Stimulated activated CD8-positive, alpha-beta memory T cell treated with anti-CD3 and anti-CD28 coated beads, Interleukin-7, amount 100 ng/mL, for 1 hour (primary cell): ENCODE data around the gene PLD3.
"Not testable (repeated sequence)": the region's sequence is repeated elsewhere in the genome, so short reads cannot be mapped to it uniquely, and the experiment has no call there.

ENCODE experiments used
- DNase-seq, 2 donors: peaks; one replicate each; pipeline ENCODE4 v3.0.0-alpha.2; 2020; ENCODE audit warnings: low read depth in 2 of 2

PLD3 gene

GRCh38 chr19:40365010-40365409, 16.5 kb downstream of the PLD3 start:
- no peak for DNase-seq

DNA sequence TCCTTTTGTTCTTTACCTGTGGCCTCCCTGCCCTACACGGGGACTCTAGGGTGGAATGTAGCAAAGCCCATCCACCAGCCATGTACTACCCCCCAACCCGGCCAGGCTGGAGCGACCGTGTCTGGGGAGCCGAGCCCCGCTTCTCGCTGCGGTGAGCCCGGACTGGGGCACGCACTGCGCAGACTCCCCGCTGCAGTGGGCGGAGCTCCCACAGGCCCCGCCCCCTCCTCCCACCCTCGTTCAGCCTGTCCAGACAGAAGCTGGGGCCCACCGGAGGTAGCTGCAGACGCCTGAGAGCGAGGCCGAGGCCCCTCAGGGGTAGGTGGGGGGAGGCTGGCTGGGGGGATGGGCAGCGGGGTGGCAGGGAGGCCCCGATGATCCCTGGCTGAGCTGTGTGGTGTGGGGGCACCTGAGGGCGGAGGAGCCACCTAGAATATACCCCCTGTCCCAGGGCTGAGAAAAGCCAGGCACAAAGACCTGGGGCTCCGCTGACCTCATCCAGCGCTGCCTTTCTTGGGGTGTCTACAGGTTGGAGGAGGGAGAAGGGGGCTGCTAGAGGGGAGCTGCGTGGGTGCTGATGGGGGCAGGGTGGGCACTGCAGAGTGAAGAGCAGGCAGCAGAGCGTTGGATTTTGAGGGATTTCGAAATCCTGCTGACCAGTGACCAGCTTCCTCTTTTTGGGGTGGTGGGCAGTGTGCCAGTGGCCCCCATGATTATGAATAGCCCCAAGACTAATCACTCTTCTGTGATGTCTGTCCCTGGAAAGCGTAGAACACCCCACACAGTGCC, 17.3 kb downstream of the PLD3 start:
- peak in 1 of 2 donors; percentile 6 for DNase-seq

- no peak for DNase-seq
These were observed 18.4 kb downstream of the PLD3 start for GRCh38 chr19:40366697-40367561.

DNA sequence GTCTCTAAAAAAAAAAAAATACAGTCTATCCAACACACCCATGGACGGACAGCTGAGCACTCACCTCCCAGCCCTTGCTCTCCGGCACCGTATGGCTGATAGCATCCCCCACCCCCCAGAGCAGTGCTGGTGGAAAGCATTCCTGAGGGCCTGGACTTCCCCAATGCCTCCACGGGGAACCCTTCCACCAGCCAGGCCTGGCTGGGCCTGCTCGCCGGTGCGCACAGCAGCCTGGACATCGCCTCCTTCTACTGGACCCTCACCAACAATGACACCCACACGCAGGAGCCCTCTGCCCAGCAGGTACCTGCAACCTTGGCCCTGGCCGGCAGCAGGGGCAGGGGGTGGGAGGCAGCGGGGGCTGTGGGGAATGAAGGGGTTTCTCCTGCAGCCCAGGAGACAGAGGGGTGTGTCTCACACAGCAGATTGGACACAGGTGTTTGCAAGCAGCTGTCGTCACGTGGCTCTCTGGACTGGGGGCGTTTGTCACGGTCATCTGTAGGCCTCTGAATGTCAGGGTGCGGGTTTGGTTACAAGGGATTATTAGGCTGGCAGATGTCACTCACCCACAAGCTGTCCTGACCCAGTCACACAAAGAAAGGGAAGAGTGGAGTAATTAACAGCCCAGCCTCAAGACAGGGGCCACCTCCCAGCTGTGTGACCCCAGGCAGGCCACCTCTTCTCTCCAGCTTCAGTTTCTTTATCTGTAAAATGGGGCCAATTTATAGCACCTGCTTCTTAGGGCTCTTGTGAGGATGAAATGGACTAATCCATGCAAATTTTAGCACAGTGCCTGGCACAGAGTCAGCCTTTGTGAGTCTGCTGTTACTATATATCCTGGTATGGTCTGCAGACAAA, 19.3 kb downstream of the PLD3 start:
- DNase-seq = no peak

GRCh38 chr19:40369797-40370196, 21.3 kb downstream of the PLD3 start:
- DNase-seq = no peak

GRCh38 chr19:40370253-40370652, 21.8 kb downstream of the PLD3 start:
- DNase-seq = not testable (repeated sequence)

DNA sequence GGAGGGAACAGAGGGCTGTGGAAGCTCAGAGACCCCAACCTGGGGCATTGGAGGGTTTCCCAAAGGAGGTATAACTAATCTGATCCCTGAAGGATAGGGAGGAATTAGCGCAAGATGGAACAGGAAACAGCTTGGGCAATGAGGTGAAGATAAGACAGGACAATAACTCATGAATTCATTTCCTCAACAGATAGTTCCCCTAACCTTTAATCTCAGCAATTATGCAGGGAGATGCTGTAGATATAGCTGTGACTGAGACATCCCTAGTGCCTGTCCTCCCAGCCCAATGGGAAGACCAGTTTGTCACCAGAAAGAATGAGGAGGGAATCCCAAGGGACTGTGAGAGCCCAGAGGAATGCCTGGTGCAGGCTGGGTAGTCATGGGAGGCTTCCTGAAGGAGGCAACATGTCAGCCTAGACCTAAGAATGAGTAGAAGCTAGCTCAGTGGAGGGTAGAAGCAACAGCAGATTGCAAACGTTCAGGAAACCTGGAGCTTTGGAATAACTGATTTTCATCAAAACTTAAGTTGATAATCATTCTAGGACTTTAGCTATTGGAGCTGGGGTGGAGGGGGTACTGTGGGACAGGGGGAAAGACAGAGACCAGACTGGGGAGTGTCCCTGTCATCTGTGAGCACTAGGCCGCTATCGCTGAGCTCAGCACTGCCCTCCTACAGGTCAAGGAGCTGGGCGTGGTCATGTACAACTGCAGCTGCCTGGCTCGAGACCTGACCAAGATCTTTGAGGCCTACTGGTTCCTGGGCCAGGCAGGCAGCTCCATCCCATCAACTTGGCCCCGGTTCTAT, 22.7 kb downstream of the PLD3 start:
- no peak for DNase-seq

- no peak for DNase-seq
These were observed 23.3 kb downstream of the PLD3 start for GRCh38 chr19:40371802-40372122.

DNA sequence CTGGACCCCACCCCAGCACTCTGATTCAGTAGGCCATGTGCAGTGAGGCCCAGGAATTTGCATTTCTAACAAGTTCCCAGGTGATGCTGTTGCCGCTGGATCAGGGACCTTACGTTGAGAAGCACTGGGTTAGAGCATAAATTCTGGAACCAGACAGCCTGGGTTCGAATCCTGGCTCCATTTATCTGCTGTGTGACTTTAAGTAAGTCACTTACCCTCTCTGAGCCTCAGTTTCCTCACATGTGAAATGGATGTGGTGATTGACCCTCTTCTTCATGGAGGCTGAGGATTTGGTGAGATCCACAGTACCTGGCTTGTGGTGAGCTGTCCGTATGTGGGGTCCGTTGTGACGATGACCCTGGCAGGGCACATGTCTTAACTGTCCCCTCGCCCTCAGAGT, 25.6 kb downstream of the PLD3 start:
- DNase-seq = no peak

- no peak for DNase-seq
These were observed 27.9 kb downstream of the PLD3 start for GRCh38 chr19:40376286-40376862.

DNA sequence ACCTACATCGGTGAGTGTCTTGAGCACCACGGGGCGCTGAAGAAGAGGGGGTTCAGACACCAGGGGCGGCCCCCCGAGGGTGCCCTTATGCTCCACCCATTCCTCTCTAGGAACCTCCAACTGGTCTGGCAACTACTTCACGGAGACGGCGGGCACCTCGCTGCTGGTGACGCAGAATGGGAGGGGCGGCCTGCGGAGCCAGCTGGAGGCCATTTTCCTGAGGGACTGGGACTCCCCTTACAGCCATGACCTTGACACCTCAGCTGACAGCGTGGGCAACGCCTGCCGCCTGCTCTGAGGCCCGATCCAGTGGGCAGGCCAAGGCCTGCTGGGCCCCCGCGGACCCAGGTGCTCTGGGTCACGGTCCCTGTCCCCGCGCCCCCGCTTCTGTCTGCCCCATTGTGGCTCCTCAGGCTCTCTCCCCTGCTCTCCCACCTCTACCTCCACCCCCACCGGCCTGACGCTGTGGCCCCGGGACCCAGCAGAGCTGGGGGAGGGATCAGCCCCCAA, 29.4 kb downstream of the PLD3 start:
- no peak for DNase-seq

DNA sequence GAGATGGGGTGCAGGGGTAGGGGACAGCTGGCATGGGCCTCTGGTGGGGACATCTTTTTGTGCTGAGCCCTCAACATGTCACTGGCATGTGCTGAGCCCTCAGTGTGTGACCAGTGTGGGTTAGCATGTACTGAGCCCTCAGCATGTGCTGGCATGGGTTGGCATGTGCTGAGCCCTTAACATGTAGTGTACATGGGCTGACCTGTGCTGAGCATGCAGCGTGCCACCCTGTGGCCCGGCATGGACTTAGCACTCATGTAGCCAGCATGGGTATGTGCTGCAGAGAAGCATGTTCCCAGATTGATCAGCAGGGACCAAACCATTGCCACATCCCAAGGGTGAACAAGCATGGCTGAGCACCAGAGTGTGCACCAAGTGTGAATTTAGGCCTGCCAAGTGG, 30.0 kb downstream of the PLD3 start:
- no peak for DNase-seq

- no peak for DNase-seq
These were observed 31.1 kb downstream of the PLD3 start for GRCh38 chr19:40379446-40380198.

DNA sequence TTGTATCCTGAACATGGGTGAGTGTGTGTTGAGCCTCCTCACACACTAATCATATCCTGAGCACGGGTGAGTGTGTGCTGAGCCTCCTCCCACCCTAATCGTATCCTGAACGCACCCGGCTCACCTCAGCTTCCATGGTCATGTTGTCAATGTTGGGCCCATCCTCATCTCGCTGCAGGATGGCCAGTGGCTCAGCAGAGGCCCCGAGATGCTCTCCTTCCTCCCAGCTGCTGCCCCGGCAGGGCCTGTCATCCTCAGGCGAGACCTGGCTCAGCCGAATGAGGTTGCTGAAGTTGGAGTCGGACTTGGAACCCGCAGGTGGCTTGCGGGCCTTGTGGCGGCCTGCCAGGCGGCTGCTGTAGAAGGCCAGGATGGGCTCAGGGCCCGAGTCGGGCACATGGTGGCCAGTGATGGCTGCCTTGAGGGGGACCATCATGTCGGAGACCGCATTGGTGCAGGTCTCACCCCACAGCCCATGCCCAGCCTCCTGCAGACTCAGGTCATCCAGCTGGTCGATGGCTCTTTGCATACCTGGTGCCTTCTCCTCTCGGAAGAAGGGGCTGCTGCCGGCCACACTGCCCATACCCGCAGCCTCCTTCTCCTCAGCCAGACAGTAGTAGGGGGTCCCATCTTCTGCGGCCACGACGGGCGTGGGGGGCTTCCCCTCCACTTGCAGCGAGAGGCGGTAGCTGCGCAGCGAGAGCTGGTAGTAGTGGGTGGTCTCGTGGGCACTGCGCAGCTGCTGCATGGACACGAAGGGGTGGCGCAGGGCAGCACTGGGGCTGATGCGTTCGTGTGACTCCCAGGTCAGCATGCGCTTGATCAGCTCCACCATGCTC, 31.9 kb downstream of the PLD3 start:
- no peak for DNase-seq

- DNase-seq = no peak
These were observed 32.8 kb downstream of the PLD3 start for GRCh38 chr19:40381321-40381720.

DNA sequence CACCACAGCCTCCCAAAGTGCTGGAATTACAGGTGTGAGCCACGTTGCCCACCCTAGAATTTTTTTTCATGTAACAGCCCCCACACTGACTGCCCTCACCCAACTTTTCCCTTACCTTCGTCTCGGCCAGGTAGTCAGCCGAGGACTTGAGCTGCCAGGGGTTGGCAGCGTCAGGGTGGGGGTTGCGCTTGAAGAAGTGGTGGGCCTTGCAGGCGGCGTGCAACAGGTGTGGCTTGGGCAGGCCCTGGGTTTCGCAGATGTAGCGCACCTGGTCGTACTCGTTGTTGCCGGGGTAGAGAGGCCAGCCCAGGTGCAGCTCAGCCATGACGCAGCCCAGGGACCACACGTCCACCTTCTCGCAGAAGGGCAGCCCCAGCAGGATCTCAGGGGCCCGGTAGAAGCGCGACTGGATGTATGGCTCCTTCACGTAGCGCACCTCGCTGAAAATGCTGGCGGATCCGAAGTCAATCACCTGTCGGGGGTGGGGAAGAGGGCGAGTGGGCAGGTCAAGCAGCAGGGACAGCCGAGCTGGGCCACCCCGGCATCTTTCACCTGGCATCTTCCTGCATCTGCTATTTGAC, 35.3 kb downstream of the PLD3 start:
- no peak for DNase-seq

- DNase-seq = no peak
These were observed 38.7 kb downstream of the PLD3 start for GRCh38 chr19:40387155-40387554.

GRCh38 chr19:40388481-40388880, 40.0 kb downstream of the PLD3 start:
- DNase-seq = no peak
